H1 (cell line): ENCODE measurements around the gene TYSND1. TPM values are rescaled to one million over a fixed set of nuclear protein-coding genes. Genes with fewer than 3 reads are reported as not detected.

Experiments used
- CTCF ChIA-PET: fragments of 300-600 bp; sonication (Branson Sonifier 250); formaldehyde crosslinking; loops from one replicate; lab custom pipeline; 2021; ENCODE audit not compliant: partially characterized antibody; lab: Charles Lee
- POLR2A ChIA-PET: fragments of 300-600 bp; sonication (Branson Sonifier 250); formaldehyde crosslinking; loops from one replicate; lab custom pipeline; 2021; ENCODE audit warnings: inconsistent platforms; ENCODE audit not compliant: partially characterized antibody; lab: Charles Lee
- DNase-seq, 2 experiments: peaks; one replicate each; pipeline versions ENCODE4 v3.0.0 to v3.0.0-alpha.2; 2010 to 2022; ENCODE audit warnings: low spot score in 2 of 2, low read depth in 1 of 2, mixed read lengths in 1 of 2
- FAIRE-seq: peaks from 2 replicates; lab custom pipeline; 2011; peaks lifted over from hg19 to GRCh38; lab: Jason Lieb, UNC
- H2AFZ ChIP-seq: 2 replicates; pipeline ENCODE4 v1.8.1; 2012; ENCODE audit warnings: low read length, inconsistent platforms
- H2AK5ac ChIP-seq: 2 replicates; pipeline ENCODE4 v1.6.1; 2013; ENCODE audit warnings: low read depth, low read length
- H2BK120ac ChIP-seq: replicated peaks from 2 replicates; pipeline ENCODE3; 2013; ENCODE audit warnings: low read depth, low read length, inconsistent platforms
- H2BK12ac ChIP-seq: 2 replicates; pipeline ENCODE4 v1.6.1; 2013; ENCODE audit warnings: low read depth, low read length
- H2BK15ac ChIP-seq: 2 replicates; pipeline ENCODE4 v1.6.1; 2013; ENCODE audit warnings: low read length
- H2BK20ac ChIP-seq: 2 replicates; pipeline ENCODE4 v1.6.1; 2013; ENCODE audit warnings: low read length
- H2BK5ac ChIP-seq: 2 replicates; pipeline ENCODE4 v1.6.1; 2013; ENCODE audit warnings: low read depth, low read length
- H3K14ac ChIP-seq: 2 replicates; pipeline ENCODE4 v1.6.1; 2013; ENCODE audit warnings: inconsistent platforms; ENCODE audit not compliant: insufficient read length
- H3K18ac ChIP-seq: 2 replicates; pipeline ENCODE4 v1.6.1; 2013; ENCODE audit warnings: low read length; ENCODE audit errors: extremely low read depth
- H3K23ac ChIP-seq: 2 replicates; pipeline ENCODE4 v1.6.1; 2013; ENCODE audit warnings: inconsistent platforms; ENCODE audit not compliant: insufficient read length
- H3K23me2 ChIP-seq: 2 replicates; pipeline ENCODE4 v1.6.1; 2013; ENCODE audit warnings: low read depth, low read length
- H3K27ac ChIP-seq: 2 replicates; pipeline ENCODE4 v1.6.1; 2011; ENCODE audit warnings: low read depth, low read length, inconsistent platforms
- H3K27me3 ChIP-seq, 4 experiments: replicated peaks in 1 of 4; 1 replicate in 1 of 4; 2 replicates in 3 of 4; pipeline versions ENCODE4 v1.6.1 to v1.8.1; 2011 to 2013; ENCODE audit warnings: low read length in 3 of 4, mild to moderate bottlenecking in 3 of 4, inconsistent platforms in 2 of 4, mixed read lengths in 2 of 4, moderate library complexity in 1 of 4; ENCODE audit not compliant: control insufficient read depth in 3 of 4, insufficient read depth in 3 of 4; ENCODE audit errors: extremely low read depth in 1 of 4
- H3K36me3 ChIP-seq, 4 experiments: 2 replicates each; pipeline versions ENCODE4 v1.6.1 to v1.8.1; 2011 to 2013; ENCODE audit warnings: mild to moderate bottlenecking in 4 of 4, low read length in 3 of 4, moderate library complexity in 2 of 4, control low read depth in 1 of 4, inconsistent platforms in 1 of 4; ENCODE audit not compliant: insufficient read depth in 4 of 4, control insufficient read depth in 2 of 4
- H3K4ac ChIP-seq: replicated peaks from 2 replicates; pipeline ENCODE3; 2013; ENCODE audit warnings: low read length, low read depth, mixed read lengths, inconsistent platforms; ENCODE audit not compliant: insufficient read length
- H3K4me1 ChIP-seq, 4 experiments: replicated peaks in 1 of 4; 1 replicate in 1 of 4; 2 replicates in 3 of 4; pipeline versions ENCODE4 v1.6.1 to v1.8.1; 2011 to 2013; ENCODE audit warnings: low read length in 3 of 4, inconsistent platforms in 2 of 4, mixed read lengths in 1 of 4; ENCODE audit not compliant: insufficient read depth in 4 of 4, control insufficient read depth in 3 of 4
- H3K4me2 ChIP-seq, 2 experiments: 2 replicates each; pipeline versions ENCODE4 v1.6.1 to v1.8.1; 2011 to 2013; ENCODE audit warnings: low read depth in 2 of 2, low read length in 2 of 2, control low read depth in 1 of 2, inconsistent platforms in 1 of 2, mild to moderate bottlenecking in 1 of 2; ENCODE audit not compliant: insufficient read depth in 1 of 2
- H3K4me3 ChIP-seq, 4 experiments: fragments of 200-600, 300-600 bp in 1 of 4; sonication (generic), shearing (Covaris generic), sonication (Bioruptor Twin) in 1 of 4; 2 replicates each; pipeline versions ENCODE4 v1.5.1 to v1.8.1; 2011 to 2016; ENCODE audit warnings: low read length in 4 of 4, low read depth in 3 of 4, control low read depth in 2 of 4, inconsistent platforms in 2 of 4, mild to moderate bottlenecking in 2 of 4, mixed read lengths in 1 of 4, moderate library complexity in 1 of 4; ENCODE audit not compliant: insufficient read depth in 2 of 4; ENCODE audit errors: extremely low read depth in 1 of 4
- H3K56ac ChIP-seq: replicated peaks from 2 replicates; pipeline ENCODE3; 2013; ENCODE audit warnings: low read depth, mild to moderate bottlenecking, mixed read lengths, low read length, inconsistent platforms; ENCODE audit not compliant: insufficient read length
- H3K79me1 ChIP-seq: 2 replicates; pipeline ENCODE4 v1.6.1; 2013; ENCODE audit warnings: low read depth, low read length, control low read depth
- H3K79me2 ChIP-seq, 2 experiments: 2 replicates each; pipeline versions ENCODE4 v1.6.1 to v1.8.1; 2012 to 2013; ENCODE audit warnings: low read length in 2 of 2, mild to moderate bottlenecking in 2 of 2, inconsistent platforms in 1 of 2; ENCODE audit not compliant: insufficient read depth in 2 of 2, control insufficient read depth in 1 of 2
- H3K9ac ChIP-seq, 4 experiments: replicated peaks in 1 of 4; 1 replicate in 1 of 4; 2 replicates in 3 of 4; pipeline versions ENCODE4 v1.6.1 to v1.8.1; 2011 to 2013; ENCODE audit warnings: low read depth in 3 of 4, low read length in 3 of 4, control low read depth in 2 of 4, mild to moderate bottlenecking in 2 of 4, moderate library complexity in 2 of 4, inconsistent platforms in 1 of 4; ENCODE audit errors: extremely low read depth in 1 of 4
- H3K9me3 ChIP-seq, 2 experiments: 2 replicates each; pipeline versions ENCODE4 v1.6.1 to v1.8.1; 2012 to 2013; ENCODE audit warnings: mild to moderate bottlenecking in 2 of 2, moderate library complexity in 2 of 2, control low read depth in 1 of 2, inconsistent platforms in 1 of 2, low read depth in 1 of 2, low read length in 1 of 2, mixed read lengths in 1 of 2; ENCODE audit not compliant: insufficient read depth in 2 of 2
- H4K20me1 ChIP-seq, 2 experiments: replicated peaks in 1 of 2; 2 replicates each; pipeline versions ENCODE3 to v1.8.1; 2011 to 2013; ENCODE audit warnings: inconsistent platforms in 2 of 2, low read length in 2 of 2, mild to moderate bottlenecking in 1 of 2; ENCODE audit not compliant: insufficient read depth in 2 of 2, control insufficient read depth in 1 of 2
- H4K5ac ChIP-seq: 2 replicates; pipeline ENCODE4 v1.6.1; 2013; ENCODE audit warnings: low read length, low read depth, mixed read lengths, inconsistent platforms; ENCODE audit not compliant: insufficient read length
- H4K8ac ChIP-seq: 2 replicates; pipeline ENCODE4 v1.8.0; 2013; ENCODE audit warnings: mild to moderate bottlenecking, moderate library complexity, low read length, inconsistent platforms; ENCODE audit not compliant: insufficient read depth; ENCODE audit errors: extremely low read depth
- H4K91ac ChIP-seq: replicated peaks from 2 replicates; pipeline ENCODE3; 2013; ENCODE audit warnings: low read length, mixed read lengths, inconsistent platforms; ENCODE audit not compliant: insufficient read length
- KDM1A ChIP-seq: fragments of 200-600, 300-600 bp; sonication (generic); IDR thresholded peaks from 2 replicates; pipeline ENCODE4 v1.7.1; 2016; ENCODE audit warnings: mild to moderate bottlenecking, low read length, borderline replicate concordance
- RBBP5 ChIP-seq: IDR thresholded peaks from 2 replicates; pipeline ENCODE4 v1.7.1; 2012; ENCODE audit warnings: low read depth, mild to moderate bottlenecking, inconsistent platforms, low read length, moderate library complexity, borderline replicate concordance
- RNF2 ChIP-seq: fragments of 200-900, 300-1000 bp; sonication (generic); IDR thresholded peaks from 2 replicates; pipeline ENCODE4 v1.7.1; 2016; ENCODE audit warnings: borderline replicate concordance, low read depth, mild to moderate bottlenecking, antibody characterized with exemption, low read length; ENCODE audit not compliant: poor library complexity, severe bottlenecking; ENCODE audit errors: missing control alignments
- RXRA ChIP-seq: IDR thresholded peaks from 2 replicates; pipeline ENCODE4 v1.6.1; 2011; ENCODE audit warnings: low read depth, mild to moderate bottlenecking, low read length, moderate library complexity; ENCODE audit not compliant: insufficient read depth
- USF2 ChIP-seq: IDR thresholded peaks from 2 replicates; pipeline ENCODE4 v1.6.1; 2011; ENCODE audit warnings: low read length, improper control_type of control experiment
- WGBS, 2 experiments: shearing (Covaris generic) in 1 of 2; methylation state at CpG; one replicate each; pipeline versions ENCODE4 v1.1.6 to v1.1.7; 2013 to 2015; ENCODE audit warnings: low lambda C conversion rate in 2 of 2, mixed read lengths in 2 of 2, inconsistent platforms in 1 of 2, low coverage in 1 of 2, missing lambda C conversion rate in 1 of 2; ENCODE audit not compliant: insufficient replicate concordance in 2 of 2, insufficient coverage in 1 of 2, insufficient read length in 1 of 2; ENCODE audit errors: extremely low coverage in 1 of 2, missing lambda C conversion rate in 1 of 2; 5-methylcytosine and 5-hydroxymethylcytosine counted together
- polyA plus RNA-seq, 7 experiments: library from polyadenylated mRNA; depleted of rRNA in 3 of 7; stranded (reverse) in 5 of 7; unstranded in 2 of 7; fragments of >200 nt in 5 of 7; fragments of 200-250 nt in 2 of 7; gene quantifications; 1 replicate in 5 of 7; 2 replicates in 1 of 7; 4 replicates in 1 of 7; pipeline versions ENCODE4 v1.2.1 to v1.2.3, GENCODE V29; 2011 to 2013; ENCODE audit warnings: missing spikeins in 2 of 7, mixed read lengths in 2 of 7
- total RNA-seq: library from RNA; stranded (reverse); fragmentation: NEBNext Ultra II Directional; extraction: Animal tissue kit (Norgen Biotek cat#: 25700); gene quantifications from 2 replicates; pipeline ENCODE4 v1.2.1, GENCODE V29; 2021

Gene TYSND1
- total and polyA plus RNA-seq, 2 of the 8 experiments (the other 6 are each of a cell fraction or from before 2014, with no cell fraction given), result 11.9 to 15.0 TPM

DNA sequence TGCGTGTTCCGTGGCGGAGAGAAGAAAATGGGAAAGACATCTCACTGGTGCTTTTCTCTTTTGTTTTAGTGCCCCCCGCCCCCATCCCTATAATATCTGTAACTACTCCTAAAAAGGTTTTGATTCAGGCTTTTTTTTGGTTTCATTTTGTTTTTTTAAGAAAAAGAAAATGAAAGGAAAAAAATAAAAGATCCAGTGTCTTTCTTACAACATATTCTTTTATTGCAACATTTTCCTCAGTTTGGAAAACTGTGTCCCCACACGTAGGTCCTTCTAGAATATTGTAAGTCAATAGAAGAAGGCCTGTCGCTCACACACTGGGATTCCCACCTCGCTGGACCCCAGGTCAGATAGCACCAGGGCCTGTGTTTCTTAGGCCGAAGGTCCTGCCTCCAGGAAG lies 34.4 kb downstream of the TYSND1 start:
- POLR2A ChIA-PET, result no interaction called here
- Histone ChIP-seq H3K27me3 (no peaks in the 10 kb centered on the region), H2BK12ac (no peak overlapping the region), H3K4ac (no peak overlapping the region), H3K4me2 (no peak overlapping the region), H3K4me3 (no peak overlapping the region), H3K23ac (no peak overlapping the region), H2BK15ac (no peak overlapping the region), H2AK5ac (no peak overlapping the region), H3K23me2 (no peaks in the 10 kb centered on the region), H3K79me2 (no peaks in the 10 kb centered on the region), H4K20me1 (peaks cover 0 to 4% of the 10 kb centered on the region in 2 experiments), H3K79me1 (no peaks in the 10 kb centered on the region), H3K14ac (no peak overlapping the region), H3K36me3 (no peaks in the 10 kb centered on the region; a peak in 1 of 8 replicates), H4K91ac (no peak overlapping the region), H3K9me3 (no peaks in the 10 kb centered on the region), H3K27ac (no peak overlapping the region), H4K5ac (no peak overlapping the region), H3K4me1 (peaks cover 0 to under 1% (median under 1%) of the 10 kb centered on the region in 4 experiments; a peak in 2 of 7 replicates), H3K18ac (no peak overlapping the region), H3K9ac (no peak overlapping the region), H2BK120ac (no peak overlapping the region), H3K56ac (no peak overlapping the region), H2BK20ac (no peak overlapping the region), H2AFZ (no peak overlapping the region), H4K8ac (no peak overlapping the region), H2BK5ac (no peak overlapping the region)
- no peak for TF ChIP-seq USF2
- TF ChIP-seq RBBP5, result no peak
- no peak for TF ChIP-seq RNF2
- TF ChIP-seq RXRA, result no peak
- TF ChIP-seq KDM1A, result no peak
- FAIRE-seq, result no peak
- CTCF ChIA-PET, result interaction anchor here (0.9 kb wide), 1 partner anchor 19 kb away, joined by 3 read pairs; no protein-coding TSS in a partner anchor
- no peak for DNase-seq
- WGBS, 2 experiments, result 87% methylated on average over 8 of the region's 8 CpGs; no CpG with 5 or more reads in 1 of the 2 experiments
